Neural cell (in vitro differentiated cells): ENCODE measurements around the gene DUSP5. TPM values are rescaled to one million over a fixed set of nuclear protein-coding genes. Genes with fewer than 3 reads are reported as not detected.

Source experiments
- H2AFZ ChIP-seq: fragments of 200-600, 300-800 bp; sonication (generic), shearing (Covaris generic); 2 replicates; pipeline ENCODE4 v1.6.0; 2014; ENCODE audit warnings: low read depth, mild to moderate bottlenecking, antibody characterized with exemption, low read length, moderate library complexity
- H3F3A ChIP-seq: fragments of 200-600 bp; shearing (Covaris generic); 2 replicates; pipeline ENCODE4 v1.6.1; 2016; ENCODE audit warnings: mild to moderate bottlenecking, moderate library complexity, mixed read lengths, antibody characterized with exemption, low read length; ENCODE audit not compliant: insufficient read depth, poor library complexity, severe bottlenecking
- H3K27ac ChIP-seq: fragments of 200-600, 300-800 bp; sonication (generic), shearing (Covaris generic); 2 replicates; pipeline ENCODE4 v1.5.1; 2014; ENCODE audit warnings: mild to moderate bottlenecking, low read length, moderate library complexity
- H3K27me3 ChIP-seq: fragments of 300-800, 200-600 bp; sonication (generic), shearing (Covaris generic); 2 replicates; pipeline ENCODE4 v1.6.0; 2014; ENCODE audit warnings: mild to moderate bottlenecking, low read depth, low read length, moderate library complexity; ENCODE audit not compliant: insufficient read depth
- H3K36me3 ChIP-seq: fragments of 300-800, 200-600 bp; sonication (generic), shearing (Covaris generic); 2 replicates; pipeline ENCODE4 v1.5.1; 2014; ENCODE audit warnings: mild to moderate bottlenecking, antibody characterized with exemption, low read length, moderate library complexity; ENCODE audit not compliant: insufficient read depth
- H3K4me2 ChIP-seq: fragments of 300-800, 200-600 bp; sonication (generic), shearing (Covaris generic); 2 replicates; pipeline ENCODE4 v1.6.0; 2014; ENCODE audit warnings: mild to moderate bottlenecking, low read length
- H3K4me3 ChIP-seq: fragments of 300-800, 200-600 bp; sonication (generic), shearing (Covaris generic); 2 replicates; pipeline ENCODE4 v1.5.1; 2014; ENCODE audit warnings: mild to moderate bottlenecking, low read length, moderate library complexity
- H3K79me2 ChIP-seq: fragments of 200-600 bp; shearing (Covaris generic); replicated peaks from 2 replicates; pipeline ENCODE4 v1.6.0; 2014; ENCODE audit warnings: mild to moderate bottlenecking, low read length, moderate library complexity; ENCODE audit not compliant: insufficient read depth
- H3K9ac ChIP-seq: fragments of 300-800, 200-600 bp; sonication (generic), shearing (Covaris generic); 2 replicates; pipeline ENCODE4 v1.6.1; 2016; ENCODE audit warnings: mild to moderate bottlenecking, low read length, mixed read lengths
- H3K9me2 ChIP-seq: fragments of 200-600 bp; shearing (Covaris generic); 2 replicates; pipeline ENCODE4 v1.6.1; 2016; ENCODE audit warnings: mild to moderate bottlenecking, low read length, mixed read lengths; ENCODE audit not compliant: insufficient read depth
- H3K9me3 ChIP-seq: fragments of 200-600, 300-800 bp; sonication (generic), shearing (Covaris generic); 2 replicates; pipeline ENCODE4 v1.6.1; 2016; ENCODE audit warnings: mild to moderate bottlenecking, mixed run types, low read length, moderate library complexity, mixed read lengths
- H4K20me1 ChIP-seq: fragments of 200-600 bp; shearing (Covaris generic); 2 replicates; pipeline ENCODE4 v1.6.1; 2016; ENCODE audit warnings: mild to moderate bottlenecking, mixed run types; ENCODE audit not compliant: insufficient read depth
- EP300 ChIP-seq: fragments of 450-650 bp; conservative IDR thresholded peaks from 2 replicates; pipeline ENCODE4 v1.6.1; 2014; ENCODE audit warnings: antibody characterized with exemption, mild to moderate bottlenecking, moderate library complexity; ENCODE audit not compliant: poor library complexity, severe bottlenecking
- EZH2 ChIP-seq: fragments of 200-600, 300-800 bp; shearing (Covaris generic), sonication (generic); IDR thresholded peaks from 2 replicates; pipeline ENCODE4 v1.6.1; 2014; ENCODE audit warnings: antibody characterized with exemption, low read length, borderline replicate concordance, mild to moderate bottlenecking; ENCODE audit not compliant: insufficient read depth, poor library complexity, severe bottlenecking
- MXI1 ChIP-seq: fragments of 450-650 bp; conservative IDR thresholded peaks from 2 replicates; pipeline ENCODE4 v1.6.1; 2014; ENCODE audit warnings: antibody characterized with exemption, mild to moderate bottlenecking; ENCODE audit not compliant: poor library complexity, severe bottlenecking
- POLR2AphosphoS5 ChIP-seq: IDR thresholded peaks from 2 replicates; pipeline ENCODE4 v1.6.1; 2012
- RAD21 ChIP-seq: fragments of 450-650 bp; conservative IDR thresholded peaks from 2 replicates; pipeline ENCODE4 v1.6.1; 2014; ENCODE audit warnings: antibody characterized with exemption, mild to moderate bottlenecking, moderate library complexity
- SMC3 ChIP-seq: fragments of 450-650 bp; conservative IDR thresholded peaks from 2 replicates; pipeline ENCODE4 v1.6.1; 2014; ENCODE audit warnings: antibody characterized with exemption, mild to moderate bottlenecking, moderate library complexity; ENCODE audit not compliant: poor library complexity
- TAF1 ChIP-seq: IDR thresholded peaks from 2 replicates; pipeline ENCODE4 v1.6.1; 2012; ENCODE audit warnings: low read depth
- polyA plus RNA-seq: library from polyadenylated mRNA; depleted of rRNA; stranded (reverse); fragments of >200 nt; gene quantifications from 2 replicates; pipeline ENCODE4 v1.2.3, GENCODE V29; 2014
- TF ChIP-seq, protein P1 (sequence below): IDR thresholded peaks from 2 replicates; pipeline ENCODE4 v1.6.1; 2012; ENCODE audit warnings: borderline replicate concordance
- TF ChIP-seq, protein P2 (sequence below): fragments of 450-650 bp; IDR thresholded peaks from 2 replicates; pipeline ENCODE4 v1.5.1; 2014; ENCODE audit warnings: antibody characterized with exemption, mild to moderate bottlenecking, moderate library complexity; ENCODE audit not compliant: poor library complexity, severe bottlenecking

The DUSP5 gene
- polyA plus RNA-seq, 1 donor from 2014 or later: 2.2 TPM

DNA sequence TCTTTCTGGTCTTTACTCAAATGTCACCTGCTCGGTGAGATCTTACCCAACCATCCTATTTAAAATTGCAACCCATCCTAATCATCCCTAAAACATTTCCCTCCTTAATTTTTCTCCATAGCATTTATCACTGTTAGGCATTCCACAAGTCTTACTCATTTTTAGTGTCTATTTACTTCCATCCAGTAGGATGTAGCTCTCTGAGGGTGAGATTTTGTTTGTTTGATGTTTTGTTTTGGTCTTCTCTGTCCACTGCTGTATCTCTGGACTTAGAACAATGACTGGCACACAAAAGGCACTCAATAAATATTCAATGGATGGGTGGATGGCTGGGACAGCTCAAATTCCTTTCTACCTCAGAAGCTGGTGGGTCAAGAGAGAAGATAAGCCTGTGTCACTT lies 15.8 kb upstream of the DUSP5 start:
- Histone ChIP-seq H3K79me2 (no peaks in the 10 kb centered on the region), H3K27ac (no peak overlapping the region), H3K9me2 (no peaks in the 10 kb centered on the region), H3K36me3 (no peaks in the 10 kb centered on the region), H2AFZ (no peak overlapping the region), H3K27me3 (no peaks in the 10 kb centered on the region), H3K4me2 (no peak overlapping the region), H4K20me1 (no peaks in the 10 kb centered on the region), H3F3A (no peaks in the 10 kb centered on the region), H3K9ac (no peak overlapping the region), H3K9me3 (no peaks in the 10 kb centered on the region), H3K4me3 (no peak overlapping the region)
- TF ChIP-seq EZH2: no peak
- TF ChIP-seq EP300: no peak
- no peak for TF ChIP-seq MXI1
- TF ChIP-seq POLR2AphosphoS5: no peak
- no peak for TF ChIP-seq TAF1
- TF ChIP-seq SMC3: no peak
- TF ChIP-seq RAD21: no peak
- TF ChIP-seq, protein P1, sequence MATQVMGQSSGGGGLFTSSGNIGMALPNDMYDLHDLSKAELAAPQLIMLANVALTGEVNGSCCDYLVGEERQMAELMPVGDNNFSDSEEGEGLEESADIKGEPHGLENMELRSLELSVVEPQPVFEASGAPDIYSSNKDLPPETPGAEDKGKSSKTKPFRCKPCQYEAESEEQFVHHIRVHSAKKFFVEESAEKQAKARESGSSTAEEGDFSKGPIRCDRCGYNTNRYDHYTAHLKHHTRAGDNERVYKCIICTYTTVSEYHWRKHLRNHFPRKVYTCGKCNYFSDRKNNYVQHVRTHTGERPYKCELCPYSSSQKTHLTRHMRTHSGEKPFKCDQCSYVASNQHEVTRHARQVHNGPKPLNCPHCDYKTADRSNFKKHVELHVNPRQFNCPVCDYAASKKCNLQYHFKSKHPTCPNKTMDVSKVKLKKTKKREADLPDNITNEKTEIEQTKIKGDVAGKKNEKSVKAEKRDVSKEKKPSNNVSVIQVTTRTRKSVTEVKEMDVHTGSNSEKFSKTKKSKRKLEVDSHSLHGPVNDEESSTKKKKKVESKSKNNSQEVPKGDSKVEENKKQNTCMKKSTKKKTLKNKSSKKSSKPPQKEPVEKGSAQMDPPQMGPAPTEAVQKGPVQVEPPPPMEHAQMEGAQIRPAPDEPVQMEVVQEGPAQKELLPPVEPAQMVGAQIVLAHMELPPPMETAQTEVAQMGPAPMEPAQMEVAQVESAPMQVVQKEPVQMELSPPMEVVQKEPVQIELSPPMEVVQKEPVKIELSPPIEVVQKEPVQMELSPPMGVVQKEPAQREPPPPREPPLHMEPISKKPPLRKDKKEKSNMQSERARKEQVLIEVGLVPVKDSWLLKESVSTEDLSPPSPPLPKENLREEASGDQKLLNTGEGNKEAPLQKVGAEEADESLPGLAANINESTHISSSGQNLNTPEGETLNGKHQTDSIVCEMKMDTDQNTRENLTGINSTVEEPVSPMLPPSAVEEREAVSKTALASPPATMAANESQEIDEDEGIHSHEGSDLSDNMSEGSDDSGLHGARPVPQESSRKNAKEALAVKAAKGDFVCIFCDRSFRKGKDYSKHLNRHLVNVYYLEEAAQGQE: no peak
- TF ChIP-seq, protein P2, sequence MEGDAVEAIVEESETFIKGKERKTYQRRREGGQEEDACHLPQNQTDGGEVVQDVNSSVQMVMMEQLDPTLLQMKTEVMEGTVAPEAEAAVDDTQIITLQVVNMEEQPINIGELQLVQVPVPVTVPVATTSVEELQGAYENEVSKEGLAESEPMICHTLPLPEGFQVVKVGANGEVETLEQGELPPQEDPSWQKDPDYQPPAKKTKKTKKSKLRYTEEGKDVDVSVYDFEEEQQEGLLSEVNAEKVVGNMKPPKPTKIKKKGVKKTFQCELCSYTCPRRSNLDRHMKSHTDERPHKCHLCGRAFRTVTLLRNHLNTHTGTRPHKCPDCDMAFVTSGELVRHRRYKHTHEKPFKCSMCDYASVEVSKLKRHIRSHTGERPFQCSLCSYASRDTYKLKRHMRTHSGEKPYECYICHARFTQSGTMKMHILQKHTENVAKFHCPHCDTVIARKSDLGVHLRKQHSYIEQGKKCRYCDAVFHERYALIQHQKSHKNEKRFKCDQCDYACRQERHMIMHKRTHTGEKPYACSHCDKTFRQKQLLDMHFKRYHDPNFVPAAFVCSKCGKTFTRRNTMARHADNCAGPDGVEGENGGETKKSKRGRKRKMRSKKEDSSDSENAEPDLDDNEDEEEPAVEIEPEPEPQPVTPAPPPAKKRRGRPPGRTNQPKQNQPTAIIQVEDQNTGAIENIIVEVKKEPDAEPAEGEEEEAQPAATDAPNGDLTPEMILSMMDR: no peak

DNA sequence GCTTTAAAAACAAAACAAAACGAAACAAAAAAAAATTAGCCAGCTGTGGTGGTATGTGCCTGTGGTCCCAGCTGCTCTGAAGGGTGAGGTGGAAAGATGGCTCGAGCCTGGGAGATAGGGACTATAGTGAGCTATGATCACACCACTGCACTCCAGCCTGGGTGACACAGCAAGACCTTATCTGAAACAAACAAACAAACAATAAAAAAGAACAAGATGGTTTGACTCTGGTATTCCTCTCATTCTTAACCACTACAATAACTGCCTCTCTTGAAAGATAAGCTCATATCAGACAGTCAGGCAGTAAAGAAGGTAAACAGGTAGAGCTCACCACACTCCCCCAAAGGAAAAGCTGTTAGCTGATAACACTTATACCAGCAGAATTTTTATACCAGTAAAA lies 14.1 kb upstream of the DUSP5 start:
- Histone ChIP-seq H3K9me2 (no peaks in the 10 kb centered on the region), H3K36me3 (no peaks in the 10 kb centered on the region), H3K4me3 (no peak overlapping the region), H3K9me3 (no peaks in the 10 kb centered on the region), H3K27ac (no peak overlapping the region), H3K27me3 (no peaks in the 10 kb centered on the region), H4K20me1 (no peaks in the 10 kb centered on the region), H3K9ac (no peak overlapping the region), H3K4me2 (no peak overlapping the region), H2AFZ (no peak overlapping the region), H3K79me2 (no peaks in the 10 kb centered on the region), H3F3A (no peaks in the 10 kb centered on the region)
- no peak for TF ChIP-seq SMC3
- TF ChIP-seq, protein P1: no peak
- no peak for TF ChIP-seq EZH2
- TF ChIP-seq POLR2AphosphoS5: no peak
- TF ChIP-seq TAF1: no peak
- no peak for TF ChIP-seq EP300
- TF ChIP-seq, protein P2: no peak
- no peak for TF ChIP-seq MXI1
